ENCODE measurements around the gene TRPV3.

DNA sequence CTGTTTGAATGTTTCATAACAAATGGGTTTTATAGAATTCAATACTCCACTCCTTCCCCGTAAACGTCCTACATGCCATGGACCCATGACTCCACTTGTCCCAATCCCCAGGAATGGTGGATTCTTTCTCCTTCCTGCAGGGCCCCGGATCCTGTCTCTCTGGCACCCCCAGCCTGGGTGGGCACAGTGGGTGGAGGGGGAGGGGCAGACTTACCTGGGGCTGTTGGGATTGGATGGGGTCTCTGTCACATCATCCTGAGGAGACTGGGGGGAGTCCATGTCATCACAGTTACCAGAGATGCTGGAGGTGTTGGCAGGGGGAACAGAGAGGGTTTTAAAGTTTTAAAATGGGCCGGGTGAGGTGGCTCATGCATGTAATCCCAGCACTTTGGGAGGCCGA is 13.2 kb downstream of the TRPV3 start:
- TF ChIP-seq, protein P1, sequence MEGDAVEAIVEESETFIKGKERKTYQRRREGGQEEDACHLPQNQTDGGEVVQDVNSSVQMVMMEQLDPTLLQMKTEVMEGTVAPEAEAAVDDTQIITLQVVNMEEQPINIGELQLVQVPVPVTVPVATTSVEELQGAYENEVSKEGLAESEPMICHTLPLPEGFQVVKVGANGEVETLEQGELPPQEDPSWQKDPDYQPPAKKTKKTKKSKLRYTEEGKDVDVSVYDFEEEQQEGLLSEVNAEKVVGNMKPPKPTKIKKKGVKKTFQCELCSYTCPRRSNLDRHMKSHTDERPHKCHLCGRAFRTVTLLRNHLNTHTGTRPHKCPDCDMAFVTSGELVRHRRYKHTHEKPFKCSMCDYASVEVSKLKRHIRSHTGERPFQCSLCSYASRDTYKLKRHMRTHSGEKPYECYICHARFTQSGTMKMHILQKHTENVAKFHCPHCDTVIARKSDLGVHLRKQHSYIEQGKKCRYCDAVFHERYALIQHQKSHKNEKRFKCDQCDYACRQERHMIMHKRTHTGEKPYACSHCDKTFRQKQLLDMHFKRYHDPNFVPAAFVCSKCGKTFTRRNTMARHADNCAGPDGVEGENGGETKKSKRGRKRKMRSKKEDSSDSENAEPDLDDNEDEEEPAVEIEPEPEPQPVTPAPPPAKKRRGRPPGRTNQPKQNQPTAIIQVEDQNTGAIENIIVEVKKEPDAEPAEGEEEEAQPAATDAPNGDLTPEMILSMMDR (IDR thresholded peaks at IDR 0.05; ENCODE audit: low read length): no peak
- no peak for TF ChIP-seq EZH2 (optimal IDR thresholded peaks at IDR 0.05; ENCODE audit: low read depth, low read length)
- TF ChIP-seq EZH2phosphoT487 (IDR thresholded peaks at IDR 0.05; ENCODE audit: low read length): no peak
